Fibroblast of skin of back (primary cell): ENCODE results near the gene PCDHA6.
A peak's percentile ranks its signal among the peaks of the same experiment; 100 is the strongest.
"Not testable (repeated sequence)": the region's sequence is repeated elsewhere in the genome, so short reads cannot be mapped to it uniquely, and the experiment has no call there.

ENCODE experiments used
- DNase-seq: peaks from one replicate; pipeline ENCODE4 v3.0.0-alpha.2; 2013

PCDHA6 gene

GRCh38 chr5:140862441-140863295 is 34.9 kb downstream of the PCDHA6 start:
- no peak for DNase-seq

GRCh38 chr5:140868721-140869554 is 41.2 kb downstream of the PCDHA6 start, which contains the start of gene PCDHA11:
TSS of gene PCDHA11 (plus strand) at chr5:140868957. CDS start at chr5:140869104, 147 bp downstream.
- peak; percentile 8 for DNase-seq

DNA sequence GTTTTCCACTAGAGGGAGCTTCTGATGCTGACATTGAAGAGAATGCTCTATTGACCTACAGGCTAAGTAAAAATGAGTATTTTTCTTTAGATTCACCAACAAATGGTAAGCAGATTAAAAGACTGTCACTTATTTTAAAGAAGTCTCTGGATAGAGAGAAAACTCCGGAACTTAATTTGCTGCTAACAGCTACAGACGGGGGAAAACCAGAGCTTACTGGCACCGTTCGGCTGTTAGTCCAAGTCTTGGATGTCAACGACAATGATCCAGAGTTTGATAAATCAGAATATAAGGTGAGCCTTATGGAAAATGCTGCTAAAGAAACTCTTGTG is 41.8 kb downstream of the PCDHA6 start:
- DNase-seq = no peak

DNA sequence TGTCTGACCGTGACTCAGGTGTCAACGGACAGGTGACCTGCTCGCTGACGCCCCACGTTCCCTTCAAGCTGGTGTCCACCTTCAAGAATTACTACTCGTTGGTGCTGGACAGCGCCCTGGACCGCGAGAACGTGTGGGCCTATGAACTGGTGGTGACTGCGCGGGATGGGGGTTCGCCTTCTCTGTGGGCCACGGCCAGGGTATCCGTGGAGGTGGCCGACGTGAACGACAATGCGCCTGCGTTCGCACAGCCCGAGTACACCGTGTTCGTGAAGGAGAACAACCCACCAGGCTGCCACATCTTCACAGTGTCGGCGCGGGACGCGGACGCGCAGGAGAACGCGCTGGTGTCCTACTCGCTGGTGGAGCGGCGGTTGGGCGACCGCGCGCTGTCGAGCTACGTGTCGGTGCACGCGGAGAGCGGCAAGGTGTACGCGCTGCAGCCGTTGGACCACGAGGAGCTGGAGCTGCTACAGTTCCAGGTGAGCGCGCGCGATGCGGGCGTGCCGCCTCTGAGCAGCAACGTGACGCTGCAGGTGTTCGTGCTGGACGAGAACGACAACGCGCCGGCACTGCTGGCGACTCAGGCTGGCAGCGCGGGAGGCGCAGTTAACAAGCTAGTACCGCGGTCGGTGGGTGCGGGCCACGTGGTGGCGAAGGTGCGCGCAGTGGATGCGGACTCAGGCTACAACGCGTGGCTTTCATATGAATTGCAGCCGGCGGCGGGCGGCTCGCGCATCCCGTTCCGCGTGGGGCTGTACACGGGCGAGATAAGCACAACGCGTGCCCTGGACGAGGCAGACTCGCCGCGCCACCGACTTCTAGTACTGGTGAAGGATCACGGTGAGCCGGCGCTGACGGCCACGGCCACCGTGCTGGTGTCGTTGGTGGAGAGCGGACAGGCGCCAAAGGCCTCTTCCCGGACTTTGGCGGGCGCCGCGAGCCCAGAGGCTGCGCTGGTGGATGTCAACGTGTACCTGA is 42.8 kb downstream of the PCDHA6 start:
- no peak for DNase-seq

- no peak for DNase-seq
Observed at GRCh38 chr5:140875085-140876065, 47.6 kb downstream of the PCDHA6 start, which contains the start of gene PCDHA12. TSS of gene PCDHA12 (plus strand) at chr5:140875308. CDS start at chr5:140875473, 165 bp downstream.

- DNase-seq = not testable (repeated sequence)
Observed at GRCh38 chr5:140876541-140877261, 48.9 kb downstream of the PCDHA6 start.

GRCh38 chr5:140877262-140877581 is 49.5 kb downstream of the PCDHA6 start:
- no peak for DNase-seq
